MCF 10A (cell line): ENCODE results near the gene KCNMA1. TPM values are rescaled to one million over a fixed set of nuclear protein-coding genes. Genes with fewer than 3 reads are reported as not detected.

Experiments used
- BruUV-seq: library from RNA; stranded (reverse); fragments of 400-500 nt; replicated peaks from 2 replicates; lab custom pipeline; 2021; lab: Mats Ljungman, UMichigan
- CTCF ChIA-PET: fragments of 300-600 bp; sonication (Branson Sonifier 250); formaldehyde crosslinking; extraction: SDS; loops from one replicate; lab custom pipeline; 2021; ENCODE audit warnings: antibody characterized with exemption, inconsistent platforms; lab: Yijun Ruan, JAX
- POLR2A ChIA-PET: fragments of 300-600, 350-650 bp; sonication (Branson Sonifier 250); formaldehyde crosslinking; extraction: SDS; loops from one replicate; lab custom pipeline; 2020; ENCODE audit warnings: antibody characterized with exemption, inconsistent platforms; lab: Yijun Ruan, JAX
- DNase-seq: peaks from one replicate; pipeline ENCODE4 v3.0.0-alpha.2; 2018; ENCODE audit not compliant: unreplicated experiment
- H3K27ac Mint-ChIP-seq: one replicate; pipeline ENCODE4 v1.8.0; 2022; ENCODE audit warnings: mild to moderate bottlenecking, low read depth, mixed read lengths; ENCODE audit not compliant: unreplicated experiment
- H3K27me3 Mint-ChIP-seq: one replicate; pipeline ENCODE4 v1.8.0; 2022; ENCODE audit warnings: mixed read lengths; ENCODE audit not compliant: insufficient read depth, unreplicated experiment
- H3K36me3 Mint-ChIP-seq: one replicate; pipeline ENCODE4 v1.8.0; 2022; ENCODE audit warnings: mild to moderate bottlenecking, moderate library complexity, mixed read lengths; ENCODE audit not compliant: insufficient read depth, unreplicated experiment
- H3K4me1 Mint-ChIP-seq: one replicate; pipeline ENCODE4 v1.8.0; 2022; ENCODE audit warnings: mixed read lengths; ENCODE audit not compliant: insufficient read depth, unreplicated experiment
- H3K4me3 Mint-ChIP-seq: one replicate; pipeline ENCODE4 v1.8.0; 2022; ENCODE audit warnings: mild to moderate bottlenecking, moderate library complexity, mixed read lengths; ENCODE audit not compliant: unreplicated experiment
- H3K9me3 Mint-ChIP-seq: one replicate; pipeline ENCODE4 v1.8.0; 2022; ENCODE audit warnings: mixed read lengths; ENCODE audit not compliant: unreplicated experiment
- intact Hi-C: fragments of 100-400 bp; cut with micrococcal nuclease; formaldehyde crosslinking; loops from 2 replicates; pipeline ENCODE4 v1.14.1; 2022
- total RNA-seq: library from RNA; stranded (reverse); gene quantifications from 2 replicates; pipeline ENCODE4 v1.2.3, GENCODE V29; 2022
- TF ChIP-seq, protein P1 (sequence below): fragments of 200-600 bp; IDR thresholded peaks from one replicate; pipeline ENCODE4 v1.8.0; 2022; ENCODE audit warnings: antibody characterized with exemption, mild to moderate bottlenecking; ENCODE audit not compliant: unreplicated experiment

The KCNMA1 gene
- total RNA-seq, 1 experiment from 2014 or later, result 7.5 TPM

DNA sequence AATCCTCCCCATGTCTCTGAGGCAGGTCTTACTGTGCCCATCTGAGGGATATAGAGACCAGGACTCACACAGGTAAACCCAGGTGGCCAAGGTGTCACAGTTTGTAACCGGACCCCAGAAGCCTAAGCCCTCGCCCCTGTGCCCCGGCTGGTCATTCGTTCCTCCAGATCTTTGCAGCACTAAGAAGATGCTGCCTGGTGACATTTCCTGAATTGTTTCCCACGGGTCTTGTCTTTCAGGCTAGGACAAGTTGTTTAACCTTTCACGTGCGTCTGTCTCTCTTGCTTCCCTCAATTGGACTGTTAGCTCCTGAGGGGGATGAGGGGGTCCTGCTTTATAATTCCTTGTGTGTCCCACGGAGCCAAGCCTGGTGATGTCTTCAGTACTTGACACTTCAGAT is 158.0 kb downstream of the KCNMA1 start:
- ChIA-PET CTCF (interaction anchor here (0.5 to 1.3 kb wide), 2 partner anchors 49 to 233 kb away, joined by 3 read pairs; no protein-coding TSS in a partner anchor), POLR2A (no interaction called here)
- intact Hi-C loops, result no loop called here
- no peak for DNase-seq
- TF ChIP-seq, protein P1, sequence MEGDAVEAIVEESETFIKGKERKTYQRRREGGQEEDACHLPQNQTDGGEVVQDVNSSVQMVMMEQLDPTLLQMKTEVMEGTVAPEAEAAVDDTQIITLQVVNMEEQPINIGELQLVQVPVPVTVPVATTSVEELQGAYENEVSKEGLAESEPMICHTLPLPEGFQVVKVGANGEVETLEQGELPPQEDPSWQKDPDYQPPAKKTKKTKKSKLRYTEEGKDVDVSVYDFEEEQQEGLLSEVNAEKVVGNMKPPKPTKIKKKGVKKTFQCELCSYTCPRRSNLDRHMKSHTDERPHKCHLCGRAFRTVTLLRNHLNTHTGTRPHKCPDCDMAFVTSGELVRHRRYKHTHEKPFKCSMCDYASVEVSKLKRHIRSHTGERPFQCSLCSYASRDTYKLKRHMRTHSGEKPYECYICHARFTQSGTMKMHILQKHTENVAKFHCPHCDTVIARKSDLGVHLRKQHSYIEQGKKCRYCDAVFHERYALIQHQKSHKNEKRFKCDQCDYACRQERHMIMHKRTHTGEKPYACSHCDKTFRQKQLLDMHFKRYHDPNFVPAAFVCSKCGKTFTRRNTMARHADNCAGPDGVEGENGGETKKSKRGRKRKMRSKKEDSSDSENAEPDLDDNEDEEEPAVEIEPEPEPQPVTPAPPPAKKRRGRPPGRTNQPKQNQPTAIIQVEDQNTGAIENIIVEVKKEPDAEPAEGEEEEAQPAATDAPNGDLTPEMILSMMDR, result no peak
- no peak overlapping the region for H3K27ac Mint-ChIP-seq
- H3K27me3 Mint-ChIP-seq, result no peaks in the 10 kb centered on the region
- H3K36me3 Mint-ChIP-seq, result no peaks in the 10 kb centered on the region
- no peaks in the 10 kb centered on the region for H3K9me3 Mint-ChIP-seq
- no TSS peak for BruUV-seq
- H3K4me1 Mint-ChIP-seq, result peaks cover 8% of the 10 kb centered on the region
- H3K4me3 Mint-ChIP-seq, result no peak overlapping the region

GRCh38 chr10:77478962-77479359 is 158.6 kb downstream of the KCNMA1 start:
- no peaks in the 10 kb centered on the region for H3K9me3 Mint-ChIP-seq
- peaks cover 15% of the 10 kb centered on the region for H3K4me1 Mint-ChIP-seq
- H3K27ac Mint-ChIP-seq, result no peak overlapping the region
- TF ChIP-seq, protein P1, result no peak
- intact Hi-C loops, result no loop called here
- CTCF ChIA-PET, result interaction anchor here (0.5 to 0.9 kb wide), 2 partner anchors 50 to 163 kb away, joined by 3 read pairs; no protein-coding TSS in a partner anchor
- no peaks in the 10 kb centered on the region for H3K36me3 Mint-ChIP-seq
- POLR2A ChIA-PET, result no interaction called here
- DNase-seq, result no peak
- no peaks in the 10 kb centered on the region for H3K27me3 Mint-ChIP-seq
- no TSS peak for BruUV-seq
- no peak overlapping the region for H3K4me3 Mint-ChIP-seq

DNA sequence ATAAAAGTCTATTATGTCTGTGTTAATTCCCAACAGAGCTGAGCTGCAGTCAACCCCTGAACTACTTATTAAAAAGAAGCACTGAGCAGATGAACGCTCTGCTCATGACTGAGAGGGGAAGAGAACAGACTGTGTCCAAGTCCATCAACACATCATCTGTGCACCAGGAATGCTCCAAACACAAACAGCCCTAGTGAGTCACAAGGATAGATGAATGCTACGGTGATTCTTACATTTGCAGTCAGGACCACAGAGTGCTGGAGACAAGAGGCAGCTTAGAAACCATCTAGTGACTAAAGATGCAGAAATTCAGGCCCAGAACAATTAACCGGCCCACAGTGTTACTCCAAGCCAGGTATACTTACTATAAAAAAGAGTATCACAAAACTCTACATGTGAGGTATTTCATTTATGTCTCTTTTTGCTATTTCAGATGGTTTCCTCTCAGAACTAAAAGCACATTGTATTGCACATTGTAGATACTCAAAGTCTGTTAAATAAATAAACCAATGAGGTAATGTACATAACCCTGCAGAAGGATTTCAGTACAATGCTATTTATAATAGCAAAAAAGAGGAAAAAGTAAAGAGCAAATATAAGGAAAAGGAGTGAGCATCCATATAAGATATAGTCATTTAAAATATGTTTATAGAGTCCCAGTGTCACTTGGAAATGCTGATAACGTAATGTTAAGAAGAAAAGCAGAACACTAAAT is 159.2 kb downstream of the KCNMA1 start:
- POLR2A ChIA-PET, result no interaction called here
- no TSS peak for BruUV-seq
- Mint-ChIP-seq H3K4me1 (peaks cover 16% of the 10 kb centered on the region), H3K9me3 (no peaks in the 10 kb centered on the region), H3K36me3 (no peaks in the 10 kb centered on the region), H3K27ac (no peak overlapping the region), H3K4me3 (no peak overlapping the region), H3K27me3 (no peaks in the 10 kb centered on the region)
- TF ChIP-seq, protein P1, result no peak
- CTCF ChIA-PET, result interaction anchor here (0.6 to 0.9 kb wide), 3 partner anchors 20 to 233 kb away, joined by 3 to 4 read pairs (median 4); no protein-coding TSS in a partner anchor
- intact Hi-C loops, result no loop called here
- no peak for DNase-seq

DNA sequence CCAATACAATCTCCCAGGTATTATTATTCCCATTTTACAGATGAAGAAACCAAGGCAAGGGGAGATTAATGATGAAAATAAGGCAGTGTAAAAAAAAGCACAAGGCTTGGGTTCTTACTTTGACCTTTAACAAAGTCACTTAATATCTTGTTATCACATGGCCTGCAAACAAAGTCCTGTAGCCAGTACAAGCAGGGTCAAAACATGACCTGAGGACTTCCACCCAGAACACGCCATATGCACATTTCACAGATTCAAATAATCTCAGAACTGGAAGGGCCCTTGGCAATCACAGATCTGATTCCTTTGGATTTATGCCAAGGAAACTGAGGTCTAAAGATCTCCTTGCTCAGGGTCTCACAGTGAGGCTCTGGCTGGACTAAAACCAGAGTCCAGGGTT is 162.1 kb downstream of the KCNMA1 start:
- POLR2A ChIA-PET, result interaction anchor here (1.0 kb wide), 1 partner anchor 82 kb away, joined by 3 read pairs; no protein-coding TSS in a partner anchor
- no TSS peak for BruUV-seq
- no peak overlapping the region for H3K4me3 Mint-ChIP-seq
- H3K4me1 Mint-ChIP-seq, result peaks cover 16% of the 10 kb centered on the region
- intact Hi-C loops, result no loop called here
- no peak for DNase-seq
- H3K36me3 Mint-ChIP-seq, result no peaks in the 10 kb centered on the region
- no peak overlapping the region for H3K27ac Mint-ChIP-seq
- CTCF ChIA-PET, result interaction anchor here (0.6 to 0.7 kb wide), 2 partner anchors 30 to 226 kb away, joined by 3 read pairs; no protein-coding TSS in a partner anchor
- no peaks in the 10 kb centered on the region for H3K9me3 Mint-ChIP-seq
- H3K27me3 Mint-ChIP-seq, result no peaks in the 10 kb centered on the region
- TF ChIP-seq, protein P1, result no peak
